ENCODE measurements around the gene CRY2.

The CRY2 gene

DNA sequence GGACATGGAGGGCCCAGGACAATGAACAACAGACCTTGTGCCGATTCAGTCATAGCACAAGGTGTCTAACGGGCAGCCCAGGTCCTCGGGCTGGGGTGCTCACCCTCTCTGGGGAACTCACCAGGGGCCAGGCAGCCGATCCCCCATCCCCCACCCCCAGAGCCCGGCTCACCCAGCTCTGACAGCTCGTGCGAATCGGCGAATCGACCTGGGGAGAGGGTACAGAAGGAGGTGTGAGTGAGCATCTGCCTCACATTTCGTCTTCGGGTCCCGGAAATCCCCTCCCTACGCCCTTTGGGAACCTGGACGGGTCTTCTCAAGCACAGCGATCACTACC is 70.0 kb downstream of the CRY2 start:
- H3K36me3 ChIP-seq (ENCODE audit: control insufficient read depth in 1 of 2, insufficient read depth in 2 of 2, low read length in 2 of 2): peaks cover 24 to 27% of the 10 kb centered on the region in 2 donors
- H3K4me3 ChIP-seq (ENCODE audit: low read depth in 1 of 2, low read length in 2 of 2): peak overlapping the region; percentile 90 to 96
- H3K27ac ChIP-seq (ENCODE audit: low read length): peak overlapping the region; percentile 84
- peaks cover 3 to 17% of the 10 kb centered on the region in 2 donors for H3K4me1 ChIP-seq (ENCODE audit: control insufficient read depth in 1 of 2, insufficient read depth in 2 of 2, low read length in 2 of 2)
- peaks cover 5% of the 10 kb centered on the region for H3K27me3 ChIP-seq (ENCODE audit: low read depth, low read length)
- no peaks in the 10 kb centered on the region for H3K9me3 ChIP-seq (ENCODE audit: control insufficient read depth in 1 of 2, low read length in 2 of 2)

DNA sequence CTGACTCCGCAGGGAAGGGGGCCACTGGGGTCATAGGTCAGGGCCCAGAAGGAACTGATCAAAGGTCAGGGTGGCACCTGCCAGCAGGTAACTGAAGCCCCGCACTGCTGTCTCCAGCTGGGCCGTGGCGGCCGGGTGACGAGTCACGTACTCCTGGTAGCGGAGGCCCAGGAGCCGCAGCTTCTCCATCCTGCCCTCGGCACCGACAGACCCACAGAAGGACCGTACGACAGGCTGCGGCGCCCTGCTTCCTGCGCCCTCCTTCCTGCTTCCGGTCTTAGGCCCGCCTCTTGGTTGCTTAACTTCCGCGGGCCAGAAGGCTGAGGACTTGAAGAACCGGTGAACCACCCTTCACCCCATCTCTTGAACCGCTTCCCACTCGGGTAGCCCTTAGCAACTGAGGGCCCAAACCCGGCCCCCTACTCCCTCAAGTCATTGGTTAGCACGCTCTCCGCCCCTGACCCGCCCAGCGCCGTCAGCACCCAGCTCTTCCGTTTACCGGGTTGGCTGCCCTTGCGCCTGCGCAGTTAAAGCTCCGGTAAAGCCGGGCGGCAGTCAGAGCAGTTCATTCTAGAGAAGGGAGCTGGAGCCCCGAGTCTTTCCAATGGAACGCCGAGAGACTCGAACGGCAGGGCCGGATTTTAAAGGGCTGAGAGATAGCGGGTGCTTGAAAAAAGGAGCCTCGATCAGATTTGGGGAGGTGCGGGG is 70.5 kb downstream of the CRY2 start, which contains the start of gene PEX16:
Gene PEX16, minus strand, starts transcription at position 255 of the 708 bp plus-strand sequence. Its CDS starts 66 bp downstream, at position 189.
- peak within 1 kb of the TSS; percentile 90 to 96 for H3K4me3 ChIP-seq (ENCODE audit: low read depth in 1 of 2, low read length in 2 of 2)
- no peaks in the 10 kb centered on the region for H3K9me3 ChIP-seq (ENCODE audit: control insufficient read depth in 1 of 2, low read length in 2 of 2)
- H3K27me3 ChIP-seq (ENCODE audit: low read depth, low read length): peaks cover 6% of the 10 kb centered on the region
- H3K27ac ChIP-seq (ENCODE audit: low read length): peak within 1 kb of the TSS; percentile 84
- H3K4me1 ChIP-seq (ENCODE audit: control insufficient read depth in 1 of 2, insufficient read depth in 2 of 2, low read length in 2 of 2): peaks cover 3 to 22% of the 10 kb centered on the region in 2 donors
- H3K36me3 ChIP-seq (ENCODE audit: control insufficient read depth in 1 of 2, insufficient read depth in 2 of 2, low read length in 2 of 2): peaks cover 24 to 27% of the 10 kb centered on the region in 2 donors

DNA sequence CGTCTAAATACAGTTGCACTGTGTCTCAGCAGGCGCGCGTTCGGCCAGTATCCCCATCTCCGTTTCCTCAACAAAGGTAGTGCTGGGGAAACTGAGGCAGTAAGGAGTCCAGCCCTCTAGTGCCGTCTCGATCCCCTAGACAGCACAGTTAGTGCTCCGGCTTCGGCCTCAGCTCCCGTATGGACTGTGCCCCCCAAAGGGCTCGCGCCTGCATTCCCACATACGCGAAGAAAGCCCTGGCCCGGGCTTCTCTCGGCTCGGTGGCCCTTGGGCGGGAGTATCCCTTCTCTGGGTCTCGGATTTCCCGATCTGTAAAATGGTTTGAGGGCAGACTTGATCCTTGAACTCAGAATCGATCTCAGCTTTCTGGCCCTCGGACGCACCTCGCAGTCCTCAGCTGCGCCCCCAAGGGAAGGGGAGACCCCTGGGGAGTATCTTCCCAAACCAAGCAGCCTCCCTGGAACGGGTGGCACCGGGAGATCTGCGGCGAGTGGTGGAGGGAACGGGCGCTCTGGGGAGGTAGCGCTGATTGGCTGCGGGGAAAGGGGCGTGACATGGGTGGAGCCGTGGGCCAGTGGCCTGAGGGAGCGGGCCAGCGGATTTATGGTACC is 71.2 kb downstream of the CRY2 start:
- no peaks in the 10 kb centered on the region for H3K9me3 ChIP-seq (ENCODE audit: control insufficient read depth in 1 of 2, low read length in 2 of 2)
- peaks cover 12% of the 10 kb centered on the region for H3K27me3 ChIP-seq (ENCODE audit: low read depth, low read length)
- H3K36me3 ChIP-seq (ENCODE audit: control insufficient read depth in 1 of 2, insufficient read depth in 2 of 2, low read length in 2 of 2): peaks cover 20 to 21% of the 10 kb centered on the region in 2 donors
- peaks cover 3 to 28% of the 10 kb centered on the region in 2 donors for H3K4me1 ChIP-seq (ENCODE audit: control insufficient read depth in 1 of 2, insufficient read depth in 2 of 2, low read length in 2 of 2)
- H3K4me3 ChIP-seq (ENCODE audit: low read depth in 1 of 2, low read length in 2 of 2): peak overlapping the region; percentile 90 to 96
- peak overlapping the region; percentile 84 for H3K27ac ChIP-seq (ENCODE audit: low read length)

DNA sequence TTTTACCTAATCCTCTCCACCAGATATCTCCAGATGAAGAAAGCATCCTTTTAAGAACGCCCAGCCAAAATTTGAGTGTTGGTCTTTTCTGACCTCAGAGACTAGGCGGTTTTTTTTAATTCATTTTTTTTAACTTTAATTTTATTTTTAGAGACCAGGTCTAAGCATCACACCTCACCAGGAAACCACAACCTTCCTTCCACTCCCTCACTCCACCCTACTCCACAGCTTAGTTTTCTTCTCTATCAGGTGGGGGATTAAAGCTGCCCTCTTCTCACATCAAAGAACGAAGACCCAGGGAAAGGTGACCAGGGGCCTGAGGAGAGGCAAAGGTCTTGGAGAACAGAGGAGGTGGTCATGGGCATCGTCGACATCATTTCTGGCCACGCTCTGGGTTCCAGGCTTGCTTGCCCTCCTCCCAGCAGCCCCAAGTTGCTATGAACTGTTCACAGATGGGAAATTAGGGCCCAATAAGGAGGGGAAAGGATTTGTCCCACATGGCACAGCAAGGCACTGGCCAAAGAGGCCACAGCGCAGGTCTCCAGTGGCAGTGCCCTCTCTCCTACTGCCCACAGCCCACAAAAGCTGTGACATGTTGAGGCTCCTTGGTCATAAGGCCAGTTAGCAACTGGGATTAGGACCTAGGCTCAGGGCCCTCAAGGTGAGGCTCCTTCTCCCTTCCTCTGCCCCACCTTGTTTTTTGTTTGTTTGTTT is 71.8 kb downstream of the CRY2 start:
- H3K9me3 ChIP-seq (ENCODE audit: control insufficient read depth in 1 of 2, low read length in 2 of 2): no peaks in the 10 kb centered on the region
- peak overlapping the region; percentile 84 for H3K27ac ChIP-seq (ENCODE audit: low read length)
- peaks cover 14% of the 10 kb centered on the region in 2 donors for H3K36me3 ChIP-seq (ENCODE audit: control insufficient read depth in 1 of 2, insufficient read depth in 2 of 2, low read length in 2 of 2)
- peak overlapping the region; percentile 90 to 96 for H3K4me3 ChIP-seq (ENCODE audit: low read depth in 1 of 2, low read length in 2 of 2)
- H3K27me3 ChIP-seq (ENCODE audit: low read depth, low read length): peaks cover 12% of the 10 kb centered on the region
- peaks cover 3 to 28% of the 10 kb centered on the region in 2 donors for H3K4me1 ChIP-seq (ENCODE audit: control insufficient read depth in 1 of 2, insufficient read depth in 2 of 2, low read length in 2 of 2)

DNA sequence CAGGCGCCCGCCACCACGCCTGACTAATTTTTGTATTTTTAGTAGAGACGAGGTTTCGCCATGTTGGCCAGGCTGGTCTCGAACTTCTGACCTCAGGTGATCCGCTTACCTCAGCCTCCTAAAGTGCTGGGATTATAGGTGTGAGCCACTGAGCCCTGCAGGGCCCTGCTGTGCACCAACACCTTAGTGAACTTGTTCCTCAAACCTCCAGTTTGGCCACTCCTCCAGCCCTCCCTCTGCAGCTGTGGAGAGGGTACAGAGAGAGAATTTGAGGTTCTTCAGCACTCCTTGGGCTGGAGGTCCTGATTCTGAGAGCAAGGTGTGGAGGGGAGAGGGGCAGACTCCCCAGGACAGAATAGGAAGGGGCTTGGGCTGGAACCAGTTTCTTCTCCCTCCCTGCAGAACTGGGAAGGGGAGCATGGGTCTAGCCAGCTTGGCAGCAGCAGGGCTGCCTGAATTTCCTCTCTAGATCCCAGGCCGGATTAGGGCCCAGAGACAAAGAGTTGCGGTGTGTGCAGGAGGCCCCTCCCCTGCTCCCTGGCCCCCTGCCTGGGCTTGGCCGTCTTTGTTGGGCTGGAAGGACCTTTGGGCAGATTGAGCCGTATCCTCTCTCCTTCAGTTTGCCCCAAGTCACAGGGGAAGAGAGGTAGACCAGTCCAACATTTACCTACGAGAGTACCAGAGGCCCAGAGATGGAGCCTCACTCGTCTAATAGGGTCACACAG is 72.7 kb downstream of the CRY2 start:
- Histone ChIP-seq H3K27me3 (ENCODE audit: low read depth, low read length) (peaks cover 12% of the 10 kb centered on the region), H3K4me1 (ENCODE audit: control insufficient read depth in 1 of 2, insufficient read depth in 2 of 2, low read length in 2 of 2) (peaks cover 3 to 28% of the 10 kb centered on the region in 2 donors), H3K4me3 (ENCODE audit: low read depth in 1 of 2, low read length in 2 of 2) (no peak overlapping the region), H3K9me3 (ENCODE audit: control insufficient read depth in 1 of 2, low read length in 2 of 2) (no peaks in the 10 kb centered on the region), H3K27ac (ENCODE audit: low read length) (no peak overlapping the region), H3K36me3 (ENCODE audit: control insufficient read depth in 1 of 2, insufficient read depth in 2 of 2, low read length in 2 of 2) (peaks cover 6% of the 10 kb centered on the region in 2 donors)

DNA sequence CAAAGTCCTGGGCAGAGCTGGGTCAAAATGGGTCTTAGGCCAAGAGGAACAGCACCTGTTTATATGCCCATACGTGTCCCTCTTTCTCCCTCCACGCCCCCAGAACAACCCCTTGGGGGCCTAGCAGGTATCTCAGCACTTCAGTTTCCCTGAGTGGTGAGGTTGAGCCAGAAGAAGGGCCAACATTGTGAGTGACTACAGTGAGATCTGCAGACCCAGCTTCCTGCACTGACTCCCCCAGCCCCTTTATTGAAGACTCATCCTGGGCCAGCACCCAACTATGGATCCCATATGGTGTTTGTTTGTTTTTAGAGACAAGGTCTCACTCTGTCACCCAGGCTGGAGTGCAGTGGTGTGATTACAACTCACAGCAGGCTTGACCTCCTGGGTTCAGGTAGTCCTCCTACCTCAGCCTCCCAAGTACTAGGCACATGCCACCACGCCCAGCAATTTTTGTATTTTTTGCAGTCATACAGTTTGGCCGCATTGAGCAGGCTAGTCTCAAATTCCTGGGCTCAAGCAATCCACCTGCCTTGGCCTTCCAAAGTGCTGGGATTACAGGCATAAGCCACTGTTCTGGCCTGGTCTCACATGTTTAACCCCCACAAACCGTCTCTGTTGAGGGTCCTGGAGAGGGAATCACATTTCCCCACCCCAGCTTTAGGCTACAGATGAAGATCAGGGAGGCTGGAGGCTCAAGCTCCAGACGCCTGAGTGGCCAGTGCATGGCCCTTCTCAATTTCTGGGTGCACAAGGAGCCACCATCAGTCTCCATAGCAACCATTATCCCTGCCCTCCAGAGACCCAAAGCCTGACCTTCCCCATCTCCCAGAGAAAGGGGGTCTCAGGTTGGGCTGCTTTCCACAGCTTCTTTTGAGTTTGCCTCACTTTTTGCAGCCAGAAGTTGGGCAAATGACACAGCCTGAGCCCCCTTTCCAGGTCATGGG is 73.5 kb downstream of the CRY2 start:
- Histone ChIP-seq H3K36me3 (ENCODE audit: control insufficient read depth in 1 of 2, insufficient read depth in 2 of 2, low read length in 2 of 2) (no peaks in the 10 kb centered on the region), H3K9me3 (ENCODE audit: control insufficient read depth in 1 of 2, low read length in 2 of 2) (no peaks in the 10 kb centered on the region), H3K4me3 (ENCODE audit: low read depth in 1 of 2, low read length in 2 of 2) (no peak overlapping the region), H3K27ac (ENCODE audit: low read length) (no peak overlapping the region), H3K4me1 (ENCODE audit: control insufficient read depth in 1 of 2, insufficient read depth in 2 of 2, low read length in 2 of 2) (peaks cover 3 to 28% of the 10 kb centered on the region in 2 donors), H3K27me3 (ENCODE audit: low read depth, low read length) (peaks cover 12% of the 10 kb centered on the region)

DNA sequence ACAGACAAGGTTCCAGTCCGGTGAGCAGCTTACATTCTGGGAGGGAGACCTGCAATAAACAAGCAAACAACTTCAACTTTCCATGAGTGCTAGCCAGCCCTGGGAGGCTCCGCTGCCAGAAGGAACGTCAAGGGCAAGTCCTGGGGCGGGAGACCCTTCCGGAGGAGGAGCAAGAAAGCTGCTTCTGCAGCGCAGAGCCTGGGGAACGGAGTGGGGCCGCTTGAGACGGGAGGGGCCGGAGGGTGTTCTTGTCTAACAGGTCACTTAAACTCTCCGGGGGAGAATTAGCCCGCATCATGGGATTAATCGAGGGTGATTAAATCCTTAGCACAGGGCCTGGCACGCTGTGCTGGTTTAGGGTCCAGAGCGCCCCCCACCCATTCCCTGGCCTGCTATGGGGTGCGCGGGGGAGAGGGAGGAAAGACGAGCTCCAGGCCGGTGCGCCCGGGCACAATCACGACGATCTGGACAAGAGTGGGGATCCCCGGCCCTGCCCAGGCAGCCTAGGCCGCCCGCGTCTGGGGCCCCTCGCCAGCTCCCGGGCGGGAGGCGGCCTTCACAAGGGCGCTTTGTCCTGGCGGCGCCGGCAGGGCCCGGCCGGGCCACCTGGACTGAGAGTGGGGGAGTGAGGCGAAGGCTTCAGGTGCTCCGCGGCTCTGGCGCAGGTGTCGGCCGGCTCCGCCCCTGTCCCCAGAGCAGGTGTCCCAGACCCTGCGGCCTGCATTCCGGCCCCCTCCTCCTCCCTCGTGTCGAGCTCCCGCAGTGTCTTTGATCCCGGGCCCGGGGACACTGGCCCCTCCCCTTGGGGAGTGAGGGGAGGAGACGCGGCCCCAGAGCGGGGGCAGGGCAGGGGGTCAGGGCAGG is 74.5 kb downstream of the CRY2 start:
- H3K27ac ChIP-seq (ENCODE audit: low read length): no peak overlapping the region
- no peaks in the 10 kb centered on the region for H3K9me3 ChIP-seq (ENCODE audit: control insufficient read depth in 1 of 2, low read length in 2 of 2)
- H3K27me3 ChIP-seq (ENCODE audit: low read depth, low read length): peaks cover 12% of the 10 kb centered on the region
- no peaks in the 10 kb centered on the region for H3K36me3 ChIP-seq (ENCODE audit: control insufficient read depth in 1 of 2, insufficient read depth in 2 of 2, low read length in 2 of 2)
- peak overlapping the region in 1 of 2 donors; percentile 48 for H3K4me3 ChIP-seq (ENCODE audit: low read depth in 1 of 2, low read length in 2 of 2)
- peaks cover 3 to 21% of the 10 kb centered on the region in 2 donors for H3K4me1 ChIP-seq (ENCODE audit: control insufficient read depth in 1 of 2, insufficient read depth in 2 of 2, low read length in 2 of 2)

DNA sequence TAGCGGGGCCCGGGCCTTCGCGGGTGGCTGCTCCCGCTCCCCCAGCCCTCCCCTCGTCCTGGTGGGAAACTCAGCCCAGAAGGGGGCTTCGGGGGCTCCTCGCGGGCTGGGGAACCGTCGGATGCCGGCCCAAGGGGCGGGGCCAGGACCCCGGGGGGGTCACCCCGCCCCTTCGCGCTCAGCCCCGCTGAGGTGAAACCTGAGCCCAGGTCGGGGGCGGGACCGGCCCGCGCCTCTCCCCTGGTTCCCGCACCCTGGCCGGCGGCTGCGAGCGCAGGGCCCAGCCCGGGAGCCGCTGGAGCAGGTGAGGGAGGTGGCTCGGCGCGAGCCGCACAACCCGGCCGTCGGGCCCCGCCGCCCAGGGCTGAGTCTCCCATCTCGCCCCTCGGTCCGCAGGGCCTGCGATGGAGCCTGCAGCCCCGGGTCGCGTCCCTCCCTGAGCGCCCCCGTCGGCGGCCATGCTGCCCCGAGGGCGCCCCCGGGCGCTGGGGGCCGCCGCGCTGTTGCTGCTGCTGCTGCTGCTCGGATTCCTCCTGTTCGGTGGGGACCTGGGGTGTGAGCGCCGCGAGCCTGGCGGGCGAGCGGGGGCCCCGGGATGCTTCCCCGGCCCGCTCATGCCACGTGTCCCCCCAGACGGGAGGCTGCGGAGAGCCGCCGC is 75.3 kb downstream of the CRY2 start, which contains the start of gene LARGE2:
Gene LARGE2, plus strand, starts transcription at position 232 of the 658 bp plus-strand sequence. Its CDS starts 227 bp downstream, at position 459.
- Histone ChIP-seq H3K4me3 (ENCODE audit: low read depth in 1 of 2, low read length in 2 of 2) (peak within 1 kb of the TSS in 1 of 2 donors; percentile 48), H3K27me3 (ENCODE audit: low read depth, low read length) (peaks cover 12% of the 10 kb centered on the region), H3K27ac (ENCODE audit: low read length) (no peak within 1 kb of the TSS), H3K36me3 (ENCODE audit: control insufficient read depth in 1 of 2, insufficient read depth in 2 of 2, low read length in 2 of 2) (no peaks in the 10 kb centered on the region), H3K9me3 (ENCODE audit: control insufficient read depth in 1 of 2, low read length in 2 of 2) (no peaks in the 10 kb centered on the region), H3K4me1 (ENCODE audit: control insufficient read depth in 1 of 2, insufficient read depth in 2 of 2, low read length in 2 of 2) (peaks cover 0 to 16% of the 10 kb centered on the region in 2 donors)

DNA sequence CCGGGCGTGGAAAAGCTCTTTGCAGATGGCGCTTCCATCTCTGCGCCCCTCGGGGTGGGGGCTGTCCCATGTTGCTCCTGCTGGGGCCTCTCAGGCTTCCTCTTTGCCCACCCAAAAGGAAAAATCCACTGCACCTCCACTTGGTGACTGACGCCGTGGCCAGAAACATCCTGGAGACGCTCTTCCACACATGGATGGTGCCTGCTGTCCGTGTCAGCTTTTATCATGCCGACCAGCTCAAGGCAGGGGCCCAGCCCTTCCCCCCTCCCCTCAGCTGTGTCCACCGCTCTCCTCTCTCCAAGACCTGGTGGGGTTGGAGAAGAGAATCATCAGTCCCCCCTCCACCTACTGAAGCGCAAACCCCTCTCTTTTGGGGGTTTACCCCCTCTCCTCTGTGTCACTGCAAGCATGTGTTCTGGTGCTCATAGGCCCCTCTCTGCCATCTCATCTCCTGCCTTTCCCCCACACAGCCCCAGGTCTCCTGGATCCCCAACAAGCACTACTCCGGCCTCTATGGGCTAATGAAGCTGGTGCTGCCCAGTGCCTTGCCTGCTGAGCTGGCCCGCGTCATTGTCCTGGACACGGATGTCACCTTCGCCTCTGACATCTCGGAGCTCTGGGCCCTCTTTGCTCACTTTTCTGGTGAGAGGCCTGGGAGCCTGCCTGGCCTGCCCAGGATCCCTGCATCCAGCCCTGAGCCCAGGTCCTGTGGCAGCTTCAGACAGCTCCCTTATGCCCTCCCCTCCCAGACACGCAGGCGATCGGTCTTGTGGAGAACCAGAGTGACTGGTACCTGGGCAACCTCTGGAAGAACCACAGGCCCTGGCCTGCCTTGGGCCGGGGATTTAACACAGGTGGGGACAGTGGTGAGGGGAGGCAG is 77.0 kb downstream of the CRY2 start:
- Histone ChIP-seq H3K27me3 (ENCODE audit: low read depth, low read length) (peaks cover 12% of the 10 kb centered on the region), H3K4me3 (ENCODE audit: low read depth in 1 of 2, low read length in 2 of 2) (no peak overlapping the region), H3K36me3 (ENCODE audit: control insufficient read depth in 1 of 2, insufficient read depth in 2 of 2, low read length in 2 of 2) (no peaks in the 10 kb centered on the region), H3K4me1 (ENCODE audit: control insufficient read depth in 1 of 2, insufficient read depth in 2 of 2, low read length in 2 of 2) (peaks cover 0 to 16% of the 10 kb centered on the region in 2 donors), H3K27ac (ENCODE audit: low read length) (no peak overlapping the region), H3K9me3 (ENCODE audit: control insufficient read depth in 1 of 2, low read length in 2 of 2) (no peaks in the 10 kb centered on the region)
